A549 (cell line): Measurements from ENCODE around the gene CTBP2. TPM values are rescaled to one million over a fixed set of nuclear protein-coding genes. Genes with fewer than 3 reads are reported as not detected.

Source experiments
- ATAC-seq, 2 experiments: fragments of 200-7000 bp in 1 of 2; fragments of >200 bp in 1 of 2; cut with Nextera tagmentation in 1 of 2; cut with Tn5 transposase in 1 of 2; 3 replicates each; pipeline versions ENCODE4 v1.8.0 to v1.9.1; 2018 to 2020; ENCODE audit warnings: mild to moderate bottlenecking in 1 of 2, moderate library complexity in 1 of 2
- CTCF ChIA-PET: fragments of 300-600 bp; sonication (Branson Sonifier 250); formaldehyde crosslinking; extraction: SDS; loops from one replicate; lab custom pipeline; 2021; ENCODE audit warnings: antibody characterized with exemption, inconsistent platforms; lab: Yijun Ruan, JAX
- POLR2A ChIA-PET: fragments of 350-600 bp; formaldehyde crosslinking; extraction: SDS; loops from one replicate; lab custom pipeline; 2021; ENCODE audit warnings: antibody characterized with exemption, inconsistent platforms; lab: Yijun Ruan, JAX
- DNase-seq, 2 experiments: peaks; one replicate each; pipeline versions ENCODE4 v3.0.0 to v3.0.0-alpha.2; 2011 to 2016; ENCODE audit warnings: low read depth in 1 of 2, low spot score in 1 of 2
- FAIRE-seq: peaks from 2 replicates; lab custom pipeline; 2011; peaks lifted over from hg19 to GRCh38; lab: Jason Lieb, UNC
- H3K27ac ChIP-seq, 2 experiments: fragments of >200 bp; sonication (Bioruptor Twin); formaldehyde crosslinking; 3 replicates each; pipeline ENCODE4 v1.5.1; 2016 to 2017
- H3K4me1 ChIP-seq: fragments of >200 bp; sonication (Bioruptor Twin); formaldehyde crosslinking; 3 replicates; pipeline ENCODE4 v1.6.1; 2016
- H3K4me2 ChIP-seq: fragments of >200 bp; sonication (Bioruptor Twin); formaldehyde crosslinking; 3 replicates; pipeline ENCODE4 v1.6.1; 2016
- H3K4me3 ChIP-seq: fragments of >200 bp; sonication (Bioruptor Twin); formaldehyde crosslinking; 3 replicates; pipeline ENCODE4 v1.5.1; 2016
- H3K9me3 ChIP-seq: fragments of >200 bp; sonication (Bioruptor Twin); formaldehyde crosslinking; 3 replicates; pipeline ENCODE4 v1.6.1; 2016
- ATOH8 ChIP-seq: fragments of 250-450 bp; sonication (Bioruptor Pico); IDR thresholded peaks from 2 replicates; pipeline ENCODE4 v1.5.0; 2020; ENCODE audit warnings: low read depth, mild to moderate bottlenecking, moderate library complexity
- CHD2 ChIP-seq: fragments of 150-350 bp; IDR thresholded peaks from 2 replicates; pipeline ENCODE4 v1.6.1; 2014; ENCODE audit warnings: low read length; ENCODE audit not compliant: partially characterized antibody
- EHMT2 ChIP-seq: fragments of 200-600 bp; sonication (generic); IDR thresholded peaks from 2 replicates; pipeline ENCODE4 v1.6.1; 2016; ENCODE audit warnings: antibody characterized with exemption, low read depth, mild to moderate bottlenecking, moderate library complexity
- ESRRA ChIP-seq: fragments of 150-350 bp; IDR thresholded peaks from 2 replicates; pipeline ENCODE4 v1.6.1; 2014; ENCODE audit warnings: mild to moderate bottlenecking, low read length, borderline replicate concordance
- FOXS1 ChIP-seq: fragments of 250-450 bp; sonication (Bioruptor Pico); IDR thresholded peaks from 2 replicates; pipeline ENCODE4 v1.5.0; 2020; ENCODE audit warnings: mild to moderate bottlenecking, moderate library complexity
- GATA3 ChIP-seq: IDR thresholded peaks from 2 replicates; pipeline ENCODE4 v1.6.1; 2012; ENCODE audit warnings: borderline replicate concordance
- HDAC2 ChIP-seq: fragments of 200-600 bp; sonication (generic); IDR thresholded peaks from 2 replicates; pipeline ENCODE4 v1.6.1; 2016
- HOXB13 ChIP-seq: fragments of 250-450 bp; sonication (Bioruptor Pico); IDR thresholded peaks from 2 replicates; pipeline ENCODE4 v1.5.0; 2020; ENCODE audit warnings: low read depth, mild to moderate bottlenecking, moderate library complexity
- HOXB5 ChIP-seq: fragments of 250-450 bp; sonication (Bioruptor Pico); IDR thresholded peaks from 2 replicates; pipeline ENCODE4 v1.5.0; 2020; ENCODE audit warnings: mild to moderate bottlenecking, moderate library complexity
- KDM1A ChIP-seq: fragments of 200-600 bp; sonication (generic); IDR thresholded peaks from 2 replicates; pipeline ENCODE4 v1.6.1; 2016; ENCODE audit warnings: low read depth, mild to moderate bottlenecking
- KDM5A ChIP-seq: fragments of 200-600 bp; sonication (generic); IDR thresholded peaks from 2 replicates; pipeline ENCODE4 v1.6.1; 2016; ENCODE audit warnings: antibody characterized with exemption, mild to moderate bottlenecking
- MAFK ChIP-seq: fragments of 450-650 bp; IDR thresholded peaks from 2 replicates; pipeline ENCODE4 v1.6.1; 2014; ENCODE audit not compliant: partially characterized antibody
- MAZ ChIP-seq: fragments of 150-350 bp; IDR thresholded peaks from 2 replicates; pipeline ENCODE4 v1.6.1; 2014; ENCODE audit warnings: antibody characterized with exemption, low read depth, low read length, borderline replicate concordance
- PBX3 ChIP-seq: IDR thresholded peaks from 2 replicates; pipeline ENCODE4 v1.6.1; 2012
- POLR2A ChIP-seq: IDR thresholded peaks from 2 replicates; pipeline ENCODE4 v1.6.1; 2012; ENCODE audit warnings: mild to moderate bottlenecking, low read length
- POLR2AphosphoS2 ChIP-seq: conservative IDR thresholded peaks from 2 replicates; pipeline ENCODE4 v1.6.1; 2012; ENCODE audit warnings: low read length, improper control_type of control experiment, inconsistent platforms
- RCOR1 ChIP-seq: fragments of 150-350 bp; IDR thresholded peaks from 2 replicates; pipeline ENCODE4 v1.6.1; 2014; ENCODE audit warnings: antibody characterized with exemption, low read length, low read depth
- SMC3 ChIP-seq: fragments of >200 bp; sonication (Bioruptor Twin); formaldehyde crosslinking; IDR thresholded peaks from 3 replicates; pipeline ENCODE4 v1.6.1; 2018; ENCODE audit warnings: inconsistent platforms
- SREBF2 ChIP-seq: fragments of 450-650 bp; IDR thresholded peaks from 2 replicates; pipeline ENCODE4 v1.6.1; 2014; ENCODE audit warnings: mild to moderate bottlenecking, moderate library complexity
- ZNF302 ChIP-seq: fragments of 250-450 bp; sonication (Bioruptor Pico); IDR thresholded peaks from 2 replicates; pipeline ENCODE4 v1.9.0; 2021; ENCODE audit warnings: inconsistent platforms, mild to moderate bottlenecking, moderate library complexity
- ZSCAN20 ChIP-seq: fragments of 250-450 bp; sonication (Bioruptor Pico); IDR thresholded peaks from 2 replicates; pipeline ENCODE4 v1.8.0; 2022; ENCODE audit warnings: mild to moderate bottlenecking, moderate library complexity
- WGBS: methylation state at CpG from one replicate; pipeline ENCODE4 v1.1.6; 2017; ENCODE audit errors: missing lambda C conversion rate; 5-methylcytosine and 5-hydroxymethylcytosine counted together
- polyA plus RNA-seq, 4 experiments: library from polyadenylated mRNA; depleted of rRNA in 3 of 4; stranded (reverse); fragments of >200 nt; fragmentation: RNase III in 1 of 4; extraction: RNeasy Plus Mini Kit Qiagen cat#74134 plus additional on column Dnase treatment in 1 of 4; gene quantifications; 2 replicates in 3 of 4; 3 replicates in 1 of 4; pipeline ENCODE4 v1.2.3, GENCODE V29; 2011 to 2017
- TF ChIP-seq, protein P1 (sequence below): fragments of 200-600 bp; sonication (generic); IDR thresholded peaks from 2 replicates; pipeline ENCODE4 v1.6.1; 2016; ENCODE audit warnings: antibody characterized with exemption, mild to moderate bottlenecking, moderate library complexity
- TF ChIP-seq, protein P2 (sequence below): IDR thresholded peaks from 2 replicates; pipeline ENCODE4 v1.6.1; 2012
- TF ChIP-seq, protein P3 (sequence below): fragments of >200 bp; sonication (Bioruptor Twin); formaldehyde crosslinking; IDR thresholded peaks from 3 replicates; pipeline ENCODE4 v1.6.1; 2016
- TF ChIP-seq, protein P4 (sequence below): IDR thresholded peaks from 2 replicates; pipeline ENCODE4 v1.6.1; 2012; ENCODE audit warnings: low read depth, borderline replicate concordance
- TF ChIP-seq, protein P5 (sequence below): fragments of >200 bp; sonication (Bioruptor Twin); formaldehyde crosslinking; IDR thresholded peaks from 3 replicates; pipeline ENCODE4 v1.5.1; 2016

Gene CTBP2
- polyA plus RNA-seq, 2 of the 4 experiments (the other 2 are of a cell fraction): 74.9 to 78.9 TPM

DNA sequence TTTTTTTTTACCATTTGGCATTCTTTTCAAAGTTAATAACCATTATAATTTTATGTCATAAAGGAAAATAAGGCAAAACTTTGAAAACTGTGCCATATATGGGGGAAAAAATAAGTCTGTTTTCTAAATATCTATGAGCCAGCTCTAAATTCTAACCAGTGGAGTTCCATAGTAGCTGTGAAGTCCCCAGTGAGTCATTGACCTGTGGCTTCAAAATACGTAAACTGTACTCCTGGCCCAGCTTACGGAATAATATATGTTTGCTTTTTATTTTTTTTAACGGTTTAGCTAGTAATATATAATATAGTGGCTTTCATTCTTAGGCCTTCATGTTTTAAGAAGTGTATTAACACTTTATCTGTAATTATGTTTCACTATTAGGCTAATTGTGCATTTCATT is 197.9 kb downstream of the CTBP2 start:
- ATAC-seq: no peak
- H3K9me3 ChIP-seq: no peaks in the 10 kb centered on the region
- no peak for DNase-seq
- no peak overlapping the region for H3K4me2 ChIP-seq
- no peak overlapping the region for H3K27ac ChIP-seq
- H3K4me1 ChIP-seq: 0 out of 3 replicates have a peak, but pooled peaks cover 3% of the 10 kb centered on the region
- TF ChIP-seq KDM5A (no peak), HOXB13 (CRISPR knock-in tag) (no peak), ESRRA (no peak), ZSCAN20 (CRISPR knock-in tag) (no peak), POLR2A (no peak), KDM1A (no peak), CHD2 (no peak), RCOR1 (no peak), GATA3 (no peak), ATOH8 (CRISPR knock-in tag) (no peak), HDAC2 (no peak), FOXS1 (CRISPR knock-in tag) (no peak), HOXB5 (CRISPR knock-in tag) (no peak), MAFK (no peak), SMC3 (no peak)
- TF ChIP-seq, protein P1, sequence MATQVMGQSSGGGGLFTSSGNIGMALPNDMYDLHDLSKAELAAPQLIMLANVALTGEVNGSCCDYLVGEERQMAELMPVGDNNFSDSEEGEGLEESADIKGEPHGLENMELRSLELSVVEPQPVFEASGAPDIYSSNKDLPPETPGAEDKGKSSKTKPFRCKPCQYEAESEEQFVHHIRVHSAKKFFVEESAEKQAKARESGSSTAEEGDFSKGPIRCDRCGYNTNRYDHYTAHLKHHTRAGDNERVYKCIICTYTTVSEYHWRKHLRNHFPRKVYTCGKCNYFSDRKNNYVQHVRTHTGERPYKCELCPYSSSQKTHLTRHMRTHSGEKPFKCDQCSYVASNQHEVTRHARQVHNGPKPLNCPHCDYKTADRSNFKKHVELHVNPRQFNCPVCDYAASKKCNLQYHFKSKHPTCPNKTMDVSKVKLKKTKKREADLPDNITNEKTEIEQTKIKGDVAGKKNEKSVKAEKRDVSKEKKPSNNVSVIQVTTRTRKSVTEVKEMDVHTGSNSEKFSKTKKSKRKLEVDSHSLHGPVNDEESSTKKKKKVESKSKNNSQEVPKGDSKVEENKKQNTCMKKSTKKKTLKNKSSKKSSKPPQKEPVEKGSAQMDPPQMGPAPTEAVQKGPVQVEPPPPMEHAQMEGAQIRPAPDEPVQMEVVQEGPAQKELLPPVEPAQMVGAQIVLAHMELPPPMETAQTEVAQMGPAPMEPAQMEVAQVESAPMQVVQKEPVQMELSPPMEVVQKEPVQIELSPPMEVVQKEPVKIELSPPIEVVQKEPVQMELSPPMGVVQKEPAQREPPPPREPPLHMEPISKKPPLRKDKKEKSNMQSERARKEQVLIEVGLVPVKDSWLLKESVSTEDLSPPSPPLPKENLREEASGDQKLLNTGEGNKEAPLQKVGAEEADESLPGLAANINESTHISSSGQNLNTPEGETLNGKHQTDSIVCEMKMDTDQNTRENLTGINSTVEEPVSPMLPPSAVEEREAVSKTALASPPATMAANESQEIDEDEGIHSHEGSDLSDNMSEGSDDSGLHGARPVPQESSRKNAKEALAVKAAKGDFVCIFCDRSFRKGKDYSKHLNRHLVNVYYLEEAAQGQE: no peak
- TF ChIP-seq, protein P2, sequence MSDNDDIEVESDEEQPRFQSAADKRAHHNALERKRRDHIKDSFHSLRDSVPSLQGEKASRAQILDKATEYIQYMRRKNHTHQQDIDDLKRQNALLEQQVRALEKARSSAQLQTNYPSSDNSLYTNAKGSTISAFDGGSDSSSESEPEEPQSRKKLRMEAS: no peak
- TF ChIP-seq, protein P3, sequence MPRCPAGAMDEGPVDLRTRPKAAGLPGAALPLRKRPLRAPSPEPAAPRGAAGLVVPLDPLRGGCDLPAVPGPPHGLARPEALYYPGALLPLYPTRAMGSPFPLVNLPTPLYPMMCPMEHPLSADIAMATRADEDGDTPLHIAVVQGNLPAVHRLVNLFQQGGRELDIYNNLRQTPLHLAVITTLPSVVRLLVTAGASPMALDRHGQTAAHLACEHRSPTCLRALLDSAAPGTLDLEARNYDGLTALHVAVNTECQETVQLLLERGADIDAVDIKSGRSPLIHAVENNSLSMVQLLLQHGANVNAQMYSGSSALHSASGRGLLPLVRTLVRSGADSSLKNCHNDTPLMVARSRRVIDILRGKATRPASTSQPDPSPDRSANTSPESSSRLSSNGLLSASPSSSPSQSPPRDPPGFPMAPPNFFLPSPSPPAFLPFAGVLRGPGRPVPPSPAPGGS: no peak
- TF ChIP-seq, protein P4, sequence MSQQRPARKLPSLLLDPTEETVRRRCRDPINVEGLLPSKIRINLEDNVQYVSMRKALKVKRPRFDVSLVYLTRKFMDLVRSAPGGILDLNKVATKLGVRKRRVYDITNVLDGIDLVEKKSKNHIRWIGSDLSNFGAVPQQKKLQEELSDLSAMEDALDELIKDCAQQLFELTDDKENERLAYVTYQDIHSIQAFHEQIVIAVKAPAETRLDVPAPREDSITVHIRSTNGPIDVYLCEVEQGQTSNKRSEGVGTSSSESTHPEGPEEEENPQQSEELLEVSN: no peak
- TF ChIP-seq, protein P5, sequence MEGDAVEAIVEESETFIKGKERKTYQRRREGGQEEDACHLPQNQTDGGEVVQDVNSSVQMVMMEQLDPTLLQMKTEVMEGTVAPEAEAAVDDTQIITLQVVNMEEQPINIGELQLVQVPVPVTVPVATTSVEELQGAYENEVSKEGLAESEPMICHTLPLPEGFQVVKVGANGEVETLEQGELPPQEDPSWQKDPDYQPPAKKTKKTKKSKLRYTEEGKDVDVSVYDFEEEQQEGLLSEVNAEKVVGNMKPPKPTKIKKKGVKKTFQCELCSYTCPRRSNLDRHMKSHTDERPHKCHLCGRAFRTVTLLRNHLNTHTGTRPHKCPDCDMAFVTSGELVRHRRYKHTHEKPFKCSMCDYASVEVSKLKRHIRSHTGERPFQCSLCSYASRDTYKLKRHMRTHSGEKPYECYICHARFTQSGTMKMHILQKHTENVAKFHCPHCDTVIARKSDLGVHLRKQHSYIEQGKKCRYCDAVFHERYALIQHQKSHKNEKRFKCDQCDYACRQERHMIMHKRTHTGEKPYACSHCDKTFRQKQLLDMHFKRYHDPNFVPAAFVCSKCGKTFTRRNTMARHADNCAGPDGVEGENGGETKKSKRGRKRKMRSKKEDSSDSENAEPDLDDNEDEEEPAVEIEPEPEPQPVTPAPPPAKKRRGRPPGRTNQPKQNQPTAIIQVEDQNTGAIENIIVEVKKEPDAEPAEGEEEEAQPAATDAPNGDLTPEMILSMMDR: no peak
- CTCF ChIA-PET: interaction anchor here (1.0 kb wide), 1 partner anchor 10 kb away, joined by 3 read pairs; no protein-coding TSS in a partner anchor
- POLR2A ChIA-PET: interaction anchor here (0.6 kb wide), 1 partner anchor 17 kb away, joined by 10 read pairs; no protein-coding TSS in a partner anchor
- no peak for FAIRE-seq
- 84% methylated on average over 3 of the region's 3 CpGs for WGBS
- no peak overlapping the region for H3K4me3 ChIP-seq

- Histone ChIP-seq H3K27ac (no peak overlapping the region), H3K9me3 (no peaks in the 10 kb centered on the region), H3K4me1 (0 out of 3 replicates have a peak, but pooled peaks cover 3% of the 10 kb centered on the region), H3K4me2 (no peak overlapping the region), H3K4me3 (no peak overlapping the region)
- ATAC-seq: no peak
- CTCF ChIA-PET: interaction anchor here (0.6 to 1.2 kb wide), 2 partner anchors 29 to 382 kb away, joined by 3 read pairs; no protein-coding TSS in a partner anchor
- WGBS: 87% methylated on average over 4 of the region's 4 CpGs
- POLR2A ChIA-PET: no interaction called here
- no peak for DNase-seq
- TF ChIP-seq EHMT2 (no peak), SREBF2 (no peak), PBX3 (no peak), MAZ (no peak), FOXS1 (CRISPR knock-in tag) (no peak), POLR2AphosphoS2 (no peak), ZNF302 (CRISPR knock-in tag) (no peak)
- peak; percentile 65 for FAIRE-seq
These were observed 199.2 kb downstream of the CTBP2 start for GRCh38 chr10:124961248-124961570.
